GM12874 (cell line): ENCODE measurements around the gene VKORC1.

ENCODE experiments used
- CTCF ChIP-seq: IDR thresholded peaks from 2 replicates; pipeline ENCODE4 v1.5.1; 2011; ENCODE audit warnings: low read depth, mild to moderate bottlenecking, control low read depth, low read length, moderate library complexity; ENCODE audit not compliant: insufficient read depth

Gene VKORC1

GRCh38 chr16:31131841-31132271, 37.3 kb upstream of the VKORC1 start:
- no peak for TF ChIP-seq CTCF

GRCh38 chr16:31131416-31131815, 36.8 kb upstream of the VKORC1 start:
- TF ChIP-seq CTCF: no peak

GRCh38 chr16:31130899-31131298, 36.3 kb upstream of the VKORC1 start:
- no peak for TF ChIP-seq CTCF

- no peak for TF ChIP-seq CTCF
Observed at GRCh38 chr16:31130336-31130891, 35.8 kb upstream of the VKORC1 start.

- no peak for TF ChIP-seq CTCF
Observed at GRCh38 chr16:31129568-31130335, 35.2 kb upstream of the VKORC1 start.

GRCh38 chr16:31128711-31129567, 34.3 kb upstream of the VKORC1 start:
- no peak for TF ChIP-seq CTCF

- no peak for TF ChIP-seq CTCF
Observed at GRCh38 chr16:31127182-31127581, 32.6 kb upstream of the VKORC1 start.
